Putamen (tissue), 1 donor: ENCODE measurements around the gene ZNF142.

ENCODE experiments used
- DNase-seq: peaks from one replicate; pipeline ENCODE4 v3.0.0-alpha.2; 2016; ENCODE audit warnings: low spot score

Gene ZNF142

DNA sequence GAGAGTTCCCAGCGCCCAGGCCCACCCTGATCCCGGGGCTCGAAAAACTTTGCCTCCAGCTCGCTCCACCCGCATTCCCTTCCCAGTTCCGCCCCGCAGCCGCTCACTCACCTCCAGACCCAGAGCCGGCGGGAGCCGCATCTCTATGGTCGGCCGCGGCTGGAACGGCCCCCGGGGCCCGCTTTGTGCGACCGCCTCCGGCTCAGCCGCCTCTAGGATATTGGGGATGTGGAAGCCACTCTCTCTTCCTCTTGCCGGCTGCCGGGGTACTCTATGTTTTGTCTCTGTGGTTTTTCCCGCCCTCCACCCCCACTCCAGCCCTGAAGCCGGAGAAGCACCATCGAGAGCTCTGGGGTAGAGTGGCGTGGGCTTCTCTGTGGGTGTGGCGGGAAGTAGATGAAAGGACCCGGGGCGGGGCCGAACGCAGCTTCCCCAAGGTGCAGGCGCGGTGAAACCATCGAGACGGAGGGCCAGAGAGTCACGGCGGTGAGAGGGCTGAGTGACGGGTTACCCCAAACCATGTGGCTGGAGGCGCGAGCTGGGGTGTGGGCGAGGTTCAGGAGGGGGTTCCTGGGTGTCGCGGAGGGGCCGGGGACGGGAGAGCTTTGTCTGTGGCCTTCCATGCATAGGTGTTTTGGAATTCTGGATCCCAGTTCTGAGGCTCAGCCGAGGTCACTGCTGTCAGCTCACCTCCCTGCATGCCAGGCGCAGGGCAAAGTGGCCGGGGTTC is at the start of gene ZNF142, which contains the start of gene BCS1L:
ZNF142 (minus strand) TSS at position 366 of the 730 bp plus-strand sequence. CDS start 3,194 bp downstream, outside the sequence.
BCS1L (plus strand) TSS at position 426 of the 730 bp plus-strand sequence. CDS start 1,305 bp downstream, outside the sequence.
- peak; percentile 93 for DNase-seq

- DNase-seq: no peak
Observed at GRCh38 chr2:218708086-218708485, 48.7 kb upstream of the ZNF142 start.

DNA sequence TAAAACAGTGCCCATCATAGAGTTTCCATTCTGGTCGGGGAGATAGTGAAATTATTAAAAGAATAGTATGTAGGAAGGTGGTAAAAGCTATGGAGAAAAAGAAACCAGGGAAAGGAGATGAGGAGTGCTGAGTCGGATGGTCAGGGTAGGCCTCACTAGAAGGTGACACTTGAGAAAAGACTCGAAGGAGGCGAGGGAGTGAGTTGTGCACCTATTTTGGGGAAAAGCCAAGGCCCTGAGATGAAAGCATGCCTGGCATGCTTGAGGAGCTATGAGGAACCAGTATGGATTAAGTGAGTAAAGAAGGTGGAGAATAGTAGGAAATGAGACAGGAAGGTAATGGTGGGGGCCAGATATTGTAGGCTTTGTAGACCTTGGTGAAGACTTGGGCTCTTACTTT is 43.9 kb upstream of the ZNF142 start:
- DNase-seq: no peak

- DNase-seq: no peak
Observed at GRCh38 chr2:218701806-218702205, 42.4 kb upstream of the ZNF142 start.

GRCh38 chr2:218698885-218699284 is 39.5 kb upstream of the ZNF142 start:
- no peak for DNase-seq

DNA sequence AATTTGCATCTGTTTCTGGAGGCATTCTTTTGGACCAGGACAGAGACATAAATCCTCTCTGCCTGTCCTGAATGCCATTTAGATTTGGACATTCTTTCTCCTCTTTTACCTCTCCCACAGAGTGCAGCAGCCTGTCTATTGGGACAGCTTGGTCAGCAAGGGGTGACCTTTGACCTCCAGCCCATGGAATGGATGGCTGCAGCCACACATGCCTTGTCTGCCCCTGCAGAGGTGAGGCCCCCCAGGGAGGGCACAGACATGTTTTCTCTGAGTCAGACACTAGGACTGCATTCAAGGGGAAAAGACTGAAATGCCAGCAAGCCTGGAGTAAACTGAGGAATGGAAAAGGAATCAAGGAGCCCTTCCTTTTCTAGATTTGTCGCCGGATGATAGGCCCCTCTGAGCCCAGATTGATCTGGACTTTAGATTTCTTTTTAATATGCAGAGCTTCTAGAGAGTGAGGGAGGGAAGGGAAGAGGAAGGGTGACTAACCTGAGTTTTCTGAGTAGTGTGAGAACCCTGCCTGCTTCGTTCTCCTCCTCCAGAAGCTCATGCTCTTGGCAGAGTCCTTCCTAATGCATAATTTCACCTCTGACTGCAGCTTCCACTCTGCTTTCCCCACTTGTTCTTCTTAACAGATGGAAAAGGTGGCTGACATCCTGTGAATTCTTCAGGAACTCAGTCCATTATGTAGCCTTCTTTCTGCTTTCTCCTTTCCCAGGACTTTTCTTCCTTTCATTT is 35.2 kb upstream of the ZNF142 start:
- DNase-seq: no peak

GRCh38 chr2:218691234-218691633 is 31.8 kb upstream of the ZNF142 start:
- no peak for DNase-seq

DNA sequence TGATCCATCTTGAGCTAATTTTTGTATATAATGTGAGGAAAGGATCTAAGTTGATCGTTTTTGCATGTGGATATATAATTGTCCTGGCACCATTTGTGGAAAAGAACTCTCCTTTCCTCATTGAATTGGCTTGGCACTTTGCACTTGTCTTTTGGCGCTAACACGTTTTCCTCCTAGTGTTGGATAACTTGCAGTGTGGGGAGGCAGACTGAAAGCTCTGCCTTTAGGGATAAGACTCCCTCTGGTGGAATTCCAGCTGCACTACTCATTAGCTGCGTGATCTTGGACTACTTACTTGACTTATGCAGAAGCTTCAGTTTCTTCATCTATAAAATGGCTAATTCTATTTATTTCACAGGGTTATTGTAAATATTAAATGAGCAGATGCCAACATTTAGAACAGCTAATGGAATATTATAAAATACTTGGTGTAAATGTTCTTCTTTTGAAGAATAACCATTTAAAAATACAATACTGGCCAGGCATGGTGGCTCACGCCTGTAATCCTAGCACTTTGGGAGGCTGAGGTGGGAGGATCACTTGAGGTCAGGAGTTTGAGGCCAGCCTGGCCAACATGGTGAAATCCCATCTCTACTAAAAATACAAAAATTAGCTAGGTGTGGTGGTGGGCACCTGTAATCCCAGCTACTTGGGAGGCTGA is 28.1 kb upstream of the ZNF142 start:
- DNase-seq: peak; percentile 79

DNA sequence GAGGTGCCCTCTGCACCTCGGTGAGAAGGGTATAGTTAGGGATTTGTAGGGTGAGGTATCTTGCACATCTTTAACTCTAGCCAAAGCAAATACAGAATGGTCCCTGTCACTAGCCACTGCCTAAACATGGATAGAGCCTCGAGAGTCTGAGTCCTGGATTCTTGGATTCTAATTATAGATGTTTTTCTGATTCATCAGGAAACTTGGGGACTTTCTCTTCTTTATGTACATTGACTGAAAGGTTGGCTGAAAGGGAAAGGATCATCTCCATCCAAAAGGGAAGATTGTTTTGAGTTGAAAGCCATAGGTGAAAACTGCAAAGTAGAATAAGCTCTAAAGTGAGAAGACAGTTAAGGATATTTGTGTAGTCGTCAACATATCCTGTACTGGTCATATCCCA is 20.6 kb upstream of the ZNF142 start:
- no peak for DNase-seq

- DNase-seq: no peak
Observed at GRCh38 chr2:218679119-218679518, 19.7 kb upstream of the ZNF142 start.

DNA sequence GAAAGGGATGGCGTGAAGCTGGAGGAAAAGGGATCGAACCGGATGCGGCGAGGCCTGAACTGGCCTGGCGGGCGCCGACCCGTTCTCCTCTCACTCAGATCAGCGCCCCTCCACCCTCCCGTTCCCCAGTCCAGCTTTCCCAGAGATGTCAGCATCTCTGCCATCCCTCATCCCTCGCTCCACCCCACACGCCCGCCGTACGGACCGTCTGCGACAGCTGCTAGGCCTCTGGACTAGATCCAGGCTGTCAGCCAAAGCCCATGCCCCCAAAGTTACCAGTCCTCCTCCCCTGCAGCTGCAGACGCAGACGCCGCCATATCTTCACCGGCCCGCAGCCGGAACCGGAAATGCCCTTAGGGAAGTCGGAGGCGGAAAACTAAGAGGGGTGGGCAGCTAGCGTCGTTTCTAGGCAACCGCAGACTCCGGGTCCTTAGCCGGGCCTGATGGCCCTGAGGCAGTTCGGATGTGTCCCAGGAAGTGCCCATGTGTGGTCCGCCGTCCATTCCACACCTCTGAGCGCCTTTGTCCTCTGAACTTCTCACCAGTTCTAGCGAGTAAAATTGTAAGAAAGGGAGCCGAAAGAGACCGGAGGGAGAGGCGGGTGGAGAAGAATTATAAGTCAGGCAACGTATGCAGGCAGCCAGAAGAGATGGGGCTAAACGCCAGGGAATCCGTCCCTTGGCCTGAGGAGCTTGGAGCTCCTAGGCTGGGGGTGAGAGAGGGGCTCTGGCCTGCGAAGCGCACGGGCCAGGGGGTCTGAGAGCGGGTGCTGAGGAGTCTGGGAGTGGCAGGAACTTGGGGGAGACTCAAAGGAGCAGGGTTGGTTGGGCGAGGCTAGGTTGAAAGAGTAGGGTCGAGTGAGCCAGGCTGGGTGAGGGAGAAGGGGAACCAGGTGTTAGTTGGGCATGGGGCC is 12.5 kb upstream of the ZNF142 start, which contains the start of the genes RNF25 and STK36:
RNF25 (minus strand) TSS at position 349 of the 913 bp plus-strand sequence; CDS start at position 317, 32 bp downstream.
STK36 (plus strand) TSS at position 433 of the 913 bp plus-strand sequence. CDS start 744 bp downstream, outside the sequence.
- peak; percentile 91 for DNase-seq

- DNase-seq: no peak
Observed at GRCh38 chr2:218671097-218671653, 11.8 kb upstream of the ZNF142 start.

- no peak for DNase-seq
Observed at GRCh38 chr2:218664653-218665052, 5.2 kb upstream of the ZNF142 start.

GRCh38 chr2:218663901-218664300 is 4.5 kb upstream of the ZNF142 start:
- DNase-seq: no peak

- no peak for DNase-seq
Observed at GRCh38 chr2:218662827-218663226, 3.4 kb upstream of the ZNF142 start.

DNA sequence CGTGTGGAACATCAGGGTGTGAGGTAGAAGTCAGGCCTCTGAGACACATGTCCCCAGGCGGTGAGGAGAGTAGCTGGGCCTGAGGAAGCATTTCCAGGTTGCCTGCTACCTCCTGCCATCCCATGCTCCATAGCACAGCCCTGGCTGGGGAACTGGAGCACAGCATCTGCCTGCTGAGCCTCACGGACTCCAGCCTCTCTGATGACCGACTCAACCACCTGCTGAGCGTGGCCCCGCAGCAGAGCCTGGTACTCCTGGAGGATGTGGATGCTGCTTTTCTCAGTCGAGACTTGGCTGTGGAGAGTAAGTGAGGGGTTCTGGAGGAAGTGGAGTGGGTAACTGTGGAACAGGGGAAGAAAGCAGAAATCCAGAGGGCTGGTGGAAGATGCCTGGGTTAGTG is 3.0 kb upstream of the ZNF142 start:
- DNase-seq: no peak

DNA sequence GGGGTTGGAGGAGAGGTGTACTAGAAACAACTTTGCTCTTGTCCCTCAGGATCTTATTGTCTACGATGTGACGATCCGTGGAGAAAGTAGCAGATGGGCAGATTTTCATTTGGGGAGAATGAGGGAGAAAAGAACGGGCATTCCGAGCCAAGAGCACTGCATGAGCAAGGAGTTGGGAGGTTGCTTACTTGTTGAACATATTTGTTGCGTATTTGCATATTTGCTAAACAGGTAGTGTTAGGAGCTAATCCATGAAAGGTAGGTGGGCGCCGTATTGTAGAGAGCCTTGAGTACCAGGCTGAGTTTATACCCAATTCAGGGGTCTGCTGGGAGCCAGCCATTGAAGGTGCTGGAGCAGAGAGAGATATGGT is 550 bp upstream of the ZNF142 start:
- DNase-seq: no peak

GRCh38 chr2:218658671-218659257 is 659 bp downstream of the ZNF142 start:
- DNase-seq: no peak

DNA sequence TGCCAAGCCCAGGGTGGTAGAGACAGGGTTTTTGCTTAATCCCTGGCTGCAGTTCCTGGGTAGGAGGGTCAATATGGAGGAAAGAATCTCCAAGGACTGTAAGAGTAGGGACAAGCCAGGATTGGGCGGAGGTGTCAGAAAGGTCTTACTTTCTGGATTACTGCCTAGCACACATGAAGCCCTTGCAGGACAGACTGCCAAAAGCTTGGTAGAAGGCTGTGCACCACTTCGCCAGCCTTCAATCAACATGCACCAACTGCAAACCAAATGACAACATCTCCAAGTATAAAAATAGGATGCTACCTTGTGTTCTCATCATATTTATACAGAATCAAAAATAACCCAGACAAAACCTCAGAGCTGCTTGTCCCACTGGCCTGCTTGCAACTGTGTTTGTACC is 3.7 kb downstream of the ZNF142 start:
- DNase-seq: no peak

DNA sequence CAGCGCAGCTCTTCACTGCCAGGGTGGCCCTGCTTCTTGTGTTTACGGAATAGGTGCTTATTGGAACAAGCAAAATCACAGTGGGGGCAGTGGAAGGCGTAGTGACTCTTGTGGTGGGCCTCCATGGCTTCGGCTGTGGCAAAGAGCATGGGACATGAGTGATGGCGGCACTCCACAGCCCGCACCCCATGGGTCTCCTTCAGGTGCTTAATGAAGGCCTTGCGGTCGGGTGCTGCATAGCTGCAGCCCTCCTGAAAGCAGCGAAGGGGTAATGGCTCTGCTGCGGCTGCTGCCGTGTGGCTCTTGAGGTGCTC is 10.7 kb downstream of the ZNF142 start:
- no peak for DNase-seq
